ENCODE results near the gene PDLIM1. TPM values are rescaled to one million over a fixed set of nuclear protein-coding genes. Genes with fewer than 3 reads are reported as not detected.
A peak's percentile ranks its signal among the peaks of the same experiment; 100 is the strongest.
"Not testable (repeated sequence)": the region's sequence is repeated elsewhere in the genome, so short reads cannot be mapped to it uniquely, and the experiment has no call there.

The PDLIM1 gene
- total RNA-seq, 1 experiment from 2014 or later, result 67.4 TPM

GRCh38 chr10:95233377-95234034, 57.3 kb downstream of the PDLIM1 start:
- Histone ChIP-seq H3K27ac (ENCODE audit: low read depth, low read length) (no peak overlapping the region), H3K4me3 (replicated peaks in 1 of 2; ENCODE audit: low read depth in 1 of 2, low read length in 2 of 2) (no peak overlapping the region), H3K79me2 (ENCODE audit: insufficient read depth, low read length) (no peaks in the 10 kb centered on the region), H3K4me1 (ENCODE audit: control insufficient read depth in 1 of 2, insufficient read depth in 2 of 2, low read length in 2 of 2) (peaks cover 39 to 64% of the 10 kb centered on the region in 2 experiments), H3K9me2 (ENCODE audit: insufficient read depth) (no peaks in the 10 kb centered on the region), H2AFZ (ENCODE audit: low read depth, low read length, poor library complexity, severe bottlenecking) (no peak overlapping the region), H3K27me3 (ENCODE audit: insufficient read depth, low read length) (no peaks in the 10 kb centered on the region), H4K20me1 (ENCODE audit: insufficient read depth) (no peaks in the 10 kb centered on the region), H3K9me3 (ENCODE audit: control insufficient read depth in 1 of 2, insufficient read depth in 1 of 2, low read depth in 1 of 2, low read length in 2 of 2) (no peaks in the 10 kb centered on the region), H3K4me2 (ENCODE audit: low read length) (no peak overlapping the region), H3K36me3 (ENCODE audit: control insufficient read depth in 1 of 2, insufficient read depth in 2 of 2, low read length in 2 of 2) (peaks cover 0 to 4% of the 10 kb centered on the region in 2 experiments; a peak in 1 of 4 replicates), H3K9ac (ENCODE audit: low read length) (no peak overlapping the region)
- CTCF ChIA-PET, result interaction anchor here (1.7 kb wide), 1 partner anchor 10 kb away, joined by 6 read pairs; no protein-coding TSS in a partner anchor
- POLR2A ChIA-PET, result no interaction called here
- DNase-seq (ENCODE audit: low read depth, low spot score), result no peak
- intact Hi-C loops (cut with micrococcal nuclease), result no loop called here
- no TSS peak for BruUV-seq (replicated peaks)
- RAD21 ChIA-PET (ENCODE audit: low non-redundant PET in 1 of 2, low total read pairs in 2 of 2, uncharacterized antibody in 2 of 2, unreplicated experiment in 2 of 2), result no interaction called here
- no peak for ATAC-seq
- TF ChIP-seq RAD21 (IDR thresholded peaks at IDR 0.05; ENCODE audit: low read depth) (peak; percentile 1; the same call in 1 of the 2 replicates), CEBPB (IDR thresholded peaks at IDR 0.05; ENCODE audit: low read depth) (no peak)

DNA sequence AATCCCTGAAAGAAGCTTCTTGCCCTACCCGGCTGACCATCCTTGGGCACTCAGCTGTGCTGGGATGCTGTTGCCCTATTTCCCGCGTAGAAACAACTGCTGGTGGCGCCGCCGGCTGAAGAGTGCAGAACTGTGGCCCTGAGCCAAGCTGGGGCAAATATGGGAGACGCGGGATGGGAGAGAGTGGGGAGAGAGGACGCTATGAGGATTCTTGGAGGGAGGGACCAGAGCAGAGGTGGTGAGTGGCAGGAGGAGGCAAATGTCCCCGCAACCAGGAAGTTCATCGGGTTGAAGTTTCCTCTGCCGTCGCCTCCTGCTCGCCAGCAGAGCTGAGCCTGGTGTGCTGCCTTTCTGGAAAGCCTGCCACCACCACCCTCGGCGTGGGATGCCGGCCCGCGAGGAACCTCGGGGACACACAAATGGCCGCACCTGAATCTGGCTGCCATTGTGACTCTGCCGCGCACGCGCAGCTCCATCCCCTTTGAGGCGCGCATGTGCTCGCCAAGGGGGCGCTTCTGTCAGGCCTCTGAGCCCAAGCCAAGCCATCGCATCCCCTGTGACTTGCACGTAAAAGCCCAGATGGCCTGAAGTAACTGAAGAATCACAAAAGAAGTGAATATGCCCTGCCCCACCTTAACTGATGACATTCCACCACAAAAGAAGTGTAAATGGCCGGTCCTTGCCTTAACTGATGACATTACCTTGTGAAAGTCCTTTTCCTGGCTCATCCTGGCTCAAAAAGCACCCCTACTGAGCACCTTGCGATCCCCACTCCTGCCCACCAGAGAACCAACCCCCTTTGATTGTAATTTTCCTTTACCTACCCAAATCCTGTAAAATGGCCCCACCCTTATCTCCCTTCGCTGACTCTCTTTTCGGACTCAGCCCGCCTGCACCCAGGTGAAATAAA, 59.9 kb downstream of the PDLIM1 start:
- H3K27me3 ChIP-seq (ENCODE audit: insufficient read depth, low read length); POLR2A ChIA-PET; intact Hi-C loops (cut with micrococcal nuclease); H3K9me3 ChIP-seq (ENCODE audit: control insufficient read depth in 1 of 2, insufficient read depth in 1 of 2, low read depth in 1 of 2, low read length in 2 of 2); H2AFZ ChIP-seq (ENCODE audit: low read depth, low read length, poor library complexity, severe bottlenecking); H3K4me3 ChIP-seq (replicated peaks in 1 of 2; ENCODE audit: low read depth in 1 of 2, low read length in 2 of 2); ATAC-seq; H4K20me1 ChIP-seq (ENCODE audit: insufficient read depth); CTCF ChIA-PET; BruUV-seq (replicated peaks); RAD21 ChIA-PET (ENCODE audit: low non-redundant PET in 1 of 2, low total read pairs in 2 of 2, uncharacterized antibody in 2 of 2, unreplicated experiment in 2 of 2); H3K79me2 ChIP-seq (ENCODE audit: insufficient read depth, low read length); DNase-seq (ENCODE audit: low read depth, low spot score); H3K36me3 ChIP-seq (ENCODE audit: control insufficient read depth in 1 of 2, insufficient read depth in 2 of 2, low read length in 2 of 2); H3K9me2 ChIP-seq (ENCODE audit: insufficient read depth): not testable (repeated sequence)
- Histone ChIP-seq H3K9ac (ENCODE audit: low read length) (0 out of 2 replicates have a peak overlapping the region, but pooled peaks have one; percentile 55), H3K4me1 (ENCODE audit: control insufficient read depth in 1 of 2, insufficient read depth in 2 of 2, low read length in 2 of 2) (peaks cover 21 to 52% of the 10 kb centered on the region in 2 experiments), H3K4me2 (ENCODE audit: low read length) (peak overlapping the region; percentile 70), H3K27ac (ENCODE audit: low read depth, low read length) (peak overlapping the region; percentile 85; the same call in 1 of the 2 replicates)

Measured in HCT116 (cell line).